Tibial nerve (tissue), 4 donors: ENCODE data around the gene GPER1. TPM values are rescaled to one million over a fixed set of nuclear protein-coding genes. Genes with fewer than 3 reads are reported as not detected.

Experiments
- DNase-seq, 2 donors: peaks; one replicate each; pipeline ENCODE4 v3.0.0-alpha.2; 2019; ENCODE audit warnings: low spot score in 2 of 2
- H3K27ac ChIP-seq, 4 donors: fragments of 200-600 bp; sonication (generic) in 3 of 4; one replicate each; pipeline ENCODE4 v1.5.1; 2017 to 2019; ENCODE audit warnings: mild to moderate bottlenecking in 1 of 4
- H3K27me3 ChIP-seq, 2 donors: fragments of 200-600 bp; sonication (generic) in 1 of 2; one replicate each; pipeline versions ENCODE4 v1.5.1 to v1.6.0; 2017 to 2019
- H3K36me3 ChIP-seq, 3 donors: fragments of 200-600 bp; sonication (generic); one replicate each; pipeline ENCODE4 v1.5.1; 2018 to 2019
- H3K4me1 ChIP-seq, 4 donors: fragments of 200-600 bp; sonication (generic) in 3 of 4; one replicate each; pipeline ENCODE4 v1.5.1; 2017 to 2019
- H3K4me3 ChIP-seq, 4 donors: fragments of 200-600 bp; sonication (generic) in 3 of 4; one replicate each; pipeline ENCODE4 v1.5.1; 2017 to 2019; ENCODE audit warnings: mild to moderate bottlenecking in 1 of 4, moderate library complexity in 1 of 4
- H3K9me3 ChIP-seq, 4 donors: fragments of 200-600 bp; sonication (generic) in 3 of 4; one replicate each; pipeline ENCODE4 v1.5.1; 2017 to 2019
- EP300 ChIP-seq, 2 donors: sonication (generic); formaldehyde crosslinking; IDR thresholded peaks; one replicate each; pipeline ENCODE4 v1.6.1; 2017; ENCODE audit warnings: antibody characterized with exemption in 2 of 2, mild to moderate bottlenecking in 1 of 2
- POLR2A ChIP-seq, 2 donors: fragments of 450-650 bp; IDR thresholded peaks; one replicate each; pipeline ENCODE4 v1.6.1; 2017; ENCODE audit warnings: antibody characterized with exemption in 2 of 2, mild to moderate bottlenecking in 2 of 2, moderate library complexity in 2 of 2
- WGBS, 2 donors: methylation state at CpG; one replicate each; pipeline ENCODE4 v1.1.5; 2018; 5-methylcytosine and 5-hydroxymethylcytosine counted together
- total RNA-seq, 4 donors: library from RNA; depleted of rRNA; stranded (reverse); fragments of >200 nt; gene quantifications; one replicate each; pipeline ENCODE4 v1.1.0, GENCODE V29; 2016
- TF ChIP-seq, protein P1 (sequence below), 5 experiments: fragments of 200-600 bp in 3 of 5; fragments of 450-650 bp in 2 of 5; sonication (generic) in 3 of 5; IDR thresholded peaks; one replicate each; pipeline ENCODE4 v1.5.1; 2016 to 2019; ENCODE audit warnings: antibody characterized with exemption in 5 of 5, mild to moderate bottlenecking in 3 of 5, moderate library complexity in 2 of 5

The GPER1 gene
- total RNA-seq, 4 donors from 2014 or later: 6.1 to 12.4 (median 8.7) TPM

- no peak overlapping the region for H3K27ac ChIP-seq
- H3K9me3 ChIP-seq: no peaks in the 10 kb centered on the region
- H3K27me3 ChIP-seq: no peaks in the 10 kb centered on the region
- WGBS, 2 donors: 89 to 90% methylated on average over 19 to 21 of the region's 21 CpGs
- TF ChIP-seq EP300 (IDR thresholded peaks at IDR 0.05) (no peak), POLR2A (IDR thresholded peaks at IDR 0.05) (no peak)
- TF ChIP-seq, protein P1, sequence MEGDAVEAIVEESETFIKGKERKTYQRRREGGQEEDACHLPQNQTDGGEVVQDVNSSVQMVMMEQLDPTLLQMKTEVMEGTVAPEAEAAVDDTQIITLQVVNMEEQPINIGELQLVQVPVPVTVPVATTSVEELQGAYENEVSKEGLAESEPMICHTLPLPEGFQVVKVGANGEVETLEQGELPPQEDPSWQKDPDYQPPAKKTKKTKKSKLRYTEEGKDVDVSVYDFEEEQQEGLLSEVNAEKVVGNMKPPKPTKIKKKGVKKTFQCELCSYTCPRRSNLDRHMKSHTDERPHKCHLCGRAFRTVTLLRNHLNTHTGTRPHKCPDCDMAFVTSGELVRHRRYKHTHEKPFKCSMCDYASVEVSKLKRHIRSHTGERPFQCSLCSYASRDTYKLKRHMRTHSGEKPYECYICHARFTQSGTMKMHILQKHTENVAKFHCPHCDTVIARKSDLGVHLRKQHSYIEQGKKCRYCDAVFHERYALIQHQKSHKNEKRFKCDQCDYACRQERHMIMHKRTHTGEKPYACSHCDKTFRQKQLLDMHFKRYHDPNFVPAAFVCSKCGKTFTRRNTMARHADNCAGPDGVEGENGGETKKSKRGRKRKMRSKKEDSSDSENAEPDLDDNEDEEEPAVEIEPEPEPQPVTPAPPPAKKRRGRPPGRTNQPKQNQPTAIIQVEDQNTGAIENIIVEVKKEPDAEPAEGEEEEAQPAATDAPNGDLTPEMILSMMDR (IDR thresholded peaks at IDR 0.05): no peak
- peaks cover 0 to 18% (median 0%) of the 10 kb centered on the region in 3 donors for H3K36me3 ChIP-seq
- DNase-seq: no peak
- H3K4me3 ChIP-seq: no peak overlapping the region
- no peaks in the 10 kb centered on the region for H3K4me1 ChIP-seq
These were observed 16.0 kb downstream of the GPER1 start for GRCh38 chr7:1103789-1104515.

DNA sequence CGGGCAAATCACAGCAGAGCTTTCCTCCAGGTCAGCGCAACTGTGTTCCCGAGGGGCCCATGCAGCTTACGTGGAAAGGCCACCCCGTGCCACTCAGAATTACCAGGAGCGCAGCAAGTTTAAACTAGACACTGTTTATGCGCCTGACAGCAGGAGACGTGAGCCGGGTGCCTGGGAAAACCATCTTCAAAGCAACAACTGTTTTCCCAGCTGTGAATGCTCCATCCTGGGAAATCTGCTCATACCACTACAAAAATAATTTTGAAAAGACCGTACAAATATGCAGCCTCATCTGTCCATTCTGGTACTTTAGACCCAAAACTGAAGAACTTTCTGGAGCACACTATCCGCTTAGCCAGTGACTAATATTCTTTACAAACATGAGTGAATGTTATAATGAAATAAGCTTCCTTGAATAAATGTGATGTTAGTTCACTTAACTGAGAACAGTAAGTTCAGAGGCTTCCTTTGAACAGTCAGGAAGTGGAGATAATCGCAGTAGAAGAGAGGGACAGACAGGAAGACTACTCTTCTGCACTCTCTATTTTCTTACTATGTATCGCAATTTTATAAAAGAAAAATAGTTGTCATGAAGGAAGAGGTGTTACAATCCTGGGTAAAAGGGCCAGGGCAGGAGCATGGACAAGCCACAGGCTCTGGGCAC, 16.7 kb downstream of the GPER1 start:
- H3K36me3 ChIP-seq: peaks cover 0 to 12% (median 0%) of the 10 kb centered on the region in 3 donors
- no peaks in the 10 kb centered on the region for H3K9me3 ChIP-seq
- WGBS, 2 donors: 63 to 71% methylated on average over 13 of the region's 13 CpGs
- H3K4me3 ChIP-seq: no peak overlapping the region
- no peak overlapping the region for H3K27ac ChIP-seq
- no peak for DNase-seq
- no peaks in the 10 kb centered on the region for H3K27me3 ChIP-seq
- TF ChIP-seq, protein P1 (IDR thresholded peaks at IDR 0.05): no peak
- TF ChIP-seq POLR2A (IDR thresholded peaks at IDR 0.05) (no peak), EP300 (IDR thresholded peaks at IDR 0.05) (no peak)
- no peaks in the 10 kb centered on the region for H3K4me1 ChIP-seq

- H3K27me3 ChIP-seq: no peaks in the 10 kb centered on the region
- TF ChIP-seq EP300 (IDR thresholded peaks at IDR 0.05): no peak
- TF ChIP-seq, protein P1 (IDR thresholded peaks at IDR 0.05): no peak
- TF ChIP-seq POLR2A (IDR thresholded peaks at IDR 0.05): no peak
- H3K36me3 ChIP-seq: peaks cover 0 to 7% (median 0%) of the 10 kb centered on the region in 3 donors
- no peaks in the 10 kb centered on the region for H3K9me3 ChIP-seq
- no peak overlapping the region for H3K27ac ChIP-seq
- no peak for DNase-seq
- 89% methylated on average over 11 of the region's 11 CpGs for WGBS, 2 donors
- H3K4me3 ChIP-seq: no peak overlapping the region
- no peaks in the 10 kb centered on the region for H3K4me1 ChIP-seq
These were observed 17.3 kb downstream of the GPER1 start for GRCh38 chr7:1105189-1105588.

GRCh38 chr7:1106063-1106792, 18.3 kb downstream of the GPER1 start:
- TF ChIP-seq, protein P1 (IDR thresholded peaks at IDR 0.05): no peak
- TF ChIP-seq EP300 (IDR thresholded peaks at IDR 0.05) (no peak), POLR2A (IDR thresholded peaks at IDR 0.05) (no peak)
- no peaks in the 10 kb centered on the region for H3K4me1 ChIP-seq
- no peak overlapping the region for H3K27ac ChIP-seq
- H3K27me3 ChIP-seq: no peaks in the 10 kb centered on the region
- no peaks in the 10 kb centered on the region for H3K36me3 ChIP-seq
- no peak overlapping the region for H3K4me3 ChIP-seq
- no peak for DNase-seq
- 80 to 83% methylated on average over 27 of the region's 27 CpGs for WGBS, 2 donors
- H3K9me3 ChIP-seq: no peaks in the 10 kb centered on the region
